SK-N-SH (cell line): Measurements from ENCODE around the gene CELF2. TPM values are rescaled to one million over a fixed set of nuclear protein-coding genes. Genes with fewer than 3 reads are reported as not detected.

Experiments
- CTCF ChIA-PET: fragments of 300-600, 350-600 bp; formaldehyde crosslinking; extraction: SDS; loops from one replicate; lab custom pipeline; 2021; lab: Yijun Ruan, JAX
- POLR2A ChIA-PET: fragments of 350-600 bp; sonication (Branson Sonifier 250); formaldehyde crosslinking; extraction: SDS; loops from one replicate; lab custom pipeline; 2020; ENCODE audit warnings: antibody characterized with exemption, inconsistent platforms; lab: Yijun Ruan, JAX
- DNase-seq: peaks from one replicate; pipeline ENCODE4 v3.0.0; 2012
- H2AFZ ChIP-seq: fragments of 200-600 bp; sonication (generic); 2 replicates; pipeline ENCODE4 v1.8.1; 2016; ENCODE audit warnings: antibody characterized with exemption, mild to moderate bottlenecking, low read depth
- H3F3A ChIP-seq: fragments of 200-600 bp; sonication (generic); replicated peaks from 2 replicates; pipeline ENCODE3; 2016; ENCODE audit warnings: antibody characterized with exemption, mild to moderate bottlenecking; ENCODE audit not compliant: insufficient read depth
- H3K27ac ChIP-seq, 2 experiments: fragments of 200-500 bp in 1 of 2; fragments of 200-600 bp in 1 of 2; sonication (Bioruptor generic) in 1 of 2; sonication (generic), shearing (Covaris generic) in 1 of 2; 2 replicates each; pipeline versions ENCODE4 v1.5.1 to v1.6.1; 2014 to 2016; ENCODE audit warnings: low read depth in 2 of 2, inconsistent platforms in 1 of 2, low read length in 1 of 2, mild to moderate bottlenecking in 1 of 2, mixed read lengths in 1 of 2
- H3K27me3 ChIP-seq: fragments of 200-600 bp; sonication (generic), shearing (Covaris generic); 2 replicates; pipeline ENCODE4 v1.6.1; 2016; ENCODE audit warnings: mixed run types; ENCODE audit not compliant: insufficient read depth
- H3K36me3 ChIP-seq, 2 experiments: fragments of 200-500 bp in 1 of 2; fragments of 200-600 bp in 1 of 2; sonication (Bioruptor generic) in 1 of 2; sonication (generic) in 1 of 2; replicated peaks in 1 of 2; 2 replicates each; pipeline versions ENCODE3 to v1.5.1; 2014 to 2016; ENCODE audit warnings: low read length in 1 of 2, mild to moderate bottlenecking in 1 of 2; ENCODE audit not compliant: insufficient read depth in 2 of 2, control insufficient read depth in 1 of 2
- H3K4me1 ChIP-seq, 2 experiments: fragments of 200-500 bp in 1 of 2; fragments of 200-600 bp in 1 of 2; sonication (Bioruptor generic) in 1 of 2; sonication (generic), shearing (Covaris generic) in 1 of 2; 2 replicates each; pipeline versions ENCODE4 v1.5.1 to v1.6.1; 2014 to 2016; ENCODE audit warnings: low read depth in 1 of 2, low read length in 1 of 2, mixed run types in 1 of 2; ENCODE audit not compliant: insufficient read depth in 2 of 2, control insufficient read depth in 1 of 2
- H3K4me2 ChIP-seq: fragments of 200-600 bp; sonication (generic), shearing (Covaris generic); 2 replicates; pipeline ENCODE4 v1.6.1; 2017; ENCODE audit warnings: mixed run types
- H3K4me3 ChIP-seq, 2 experiments: fragments of 200-500 bp in 1 of 2; fragments of 200-600 bp in 1 of 2; sonication (Bioruptor generic) in 1 of 2; sonication (generic), shearing (Covaris generic) in 1 of 2; 2 replicates each; pipeline versions ENCODE4 v1.5.1 to v1.8.1; 2014 to 2016; ENCODE audit warnings: low read depth in 2 of 2, inconsistent platforms in 1 of 2, low read length in 1 of 2, mild to moderate bottlenecking in 1 of 2, mixed read lengths in 1 of 2, moderate library complexity in 1 of 2
- H3K79me2 ChIP-seq: fragments of 200-600 bp; sonication (generic); 2 replicates; pipeline ENCODE4 v1.8.1; 2017; ENCODE audit warnings: mild to moderate bottlenecking; ENCODE audit not compliant: insufficient read depth
- H3K9ac ChIP-seq: fragments of 200-600 bp; sonication (generic); 2 replicates; pipeline ENCODE4 v1.6.1; 2017; ENCODE audit warnings: mixed run types
- H3K9me2 ChIP-seq: fragments of 200-600 bp; sonication (generic); 2 replicates; pipeline ENCODE4 v1.6.1; 2017; ENCODE audit warnings: mixed run types
- H3K9me3 ChIP-seq: fragments of 200-600 bp; sonication (generic); 2 replicates; pipeline ENCODE4 v1.6.1; 2017; ENCODE audit warnings: mixed run types, mild to moderate bottlenecking, moderate library complexity
- H4K20me1 ChIP-seq: fragments of 200-600 bp; sonication (generic); 2 replicates; pipeline ENCODE4 v1.6.1; 2017; ENCODE audit warnings: mild to moderate bottlenecking, mixed run types; ENCODE audit not compliant: insufficient read depth
- CHD2 ChIP-seq: fragments of 150-350 bp; IDR thresholded peaks from 2 replicates; pipeline ENCODE4 v1.6.1; 2018; ENCODE audit warnings: low read length; ENCODE audit not compliant: partially characterized antibody
- CTCF ChIP-seq: fragments of 200-600 bp; sonication (generic); IDR thresholded peaks from 2 replicates; pipeline ENCODE4 v1.6.1; 2017; ENCODE audit warnings: antibody characterized with exemption, mild to moderate bottlenecking, moderate library complexity
- ELF1 ChIP-seq: IDR thresholded peaks from 2 replicates; pipeline ENCODE4 v1.4.0; 2012
- EP300 ChIP-seq, 2 experiments: IDR thresholded peaks; 2 replicates each; pipeline versions ENCODE4 v1.4.0 to v1.6.1; 2012; ENCODE audit warnings: borderline replicate concordance in 1 of 2, low read depth in 1 of 2, low read length in 1 of 2
- EZH2phosphoT487 ChIP-seq: fragments of 200-600 bp; sonication (generic); IDR thresholded peaks from 2 replicates; pipeline ENCODE4 v1.6.1; 2017; ENCODE audit warnings: low read depth, mixed run types, mild to moderate bottlenecking, antibody characterized with exemption, moderate library complexity, borderline replicate concordance
- FOXJ3 ChIP-seq: sonication (generic); formaldehyde crosslinking; IDR thresholded peaks from 2 replicates; pipeline ENCODE4 v1.5.1; 2020; ENCODE audit warnings: mild to moderate bottlenecking, missing genetic modification reagents
- GABPA ChIP-seq: IDR thresholded peaks from 2 replicates; pipeline ENCODE4 v1.4.0; 2012; ENCODE audit warnings: low read depth, mild to moderate bottlenecking
- JUND ChIP-seq: IDR thresholded peaks from 2 replicates; pipeline ENCODE4 v1.4.0; 2012
- POLR2AphosphoS5 ChIP-seq: IDR thresholded peaks from 2 replicates; pipeline ENCODE4 v1.6.1; 2012; ENCODE audit warnings: low read depth, low read length
- RAD21 ChIP-seq: IDR thresholded peaks from 2 replicates; pipeline ENCODE4 v1.6.1; 2012; ENCODE audit warnings: mild to moderate bottlenecking, low read length
- RCOR1 ChIP-seq: fragments of 150-350 bp; IDR thresholded peaks from 2 replicates; pipeline ENCODE4 v1.6.1; 2017; ENCODE audit warnings: antibody characterized with exemption, low read length
- RXRA ChIP-seq: IDR thresholded peaks from 2 replicates; pipeline ENCODE4 v1.4.0; 2012; ENCODE audit warnings: low read depth, mild to moderate bottlenecking, borderline replicate concordance
- TAF1 ChIP-seq: IDR thresholded peaks from 2 replicates; pipeline ENCODE4 v1.6.1; 2012; ENCODE audit warnings: low read depth, mild to moderate bottlenecking, low read length, moderate library complexity, borderline replicate concordance
- TCF12 ChIP-seq: IDR thresholded peaks from 2 replicates; pipeline ENCODE4 v1.4.0; 2012
- YY1 ChIP-seq: IDR thresholded peaks from 2 replicates; pipeline ENCODE4 v1.4.0; 2012; ENCODE audit warnings: low read depth, mild to moderate bottlenecking
- WGBS: methylation state at CpG from one replicate; pipeline ENCODE4 v1.1.6; 2017; ENCODE audit warnings: low lambda C conversion rate; 5-methylcytosine and 5-hydroxymethylcytosine counted together
- polyA plus RNA-seq, 3 experiments: library from polyadenylated mRNA; depleted of rRNA; stranded (reverse); fragments of >200 nt; gene quantifications; 2 replicates each; pipeline ENCODE4 v1.2.3, GENCODE V29; 2012
- TF ChIP-seq, protein P1 (sequence below): fragments of 150-350 bp; IDR thresholded peaks from 2 replicates; pipeline ENCODE4 v1.6.1; 2017; ENCODE audit warnings: antibody characterized with exemption, low read length, low read depth, borderline replicate concordance
- TF ChIP-seq, protein P2 (sequence below): IDR thresholded peaks from 2 replicates; pipeline ENCODE4 v1.6.1; 2012; ENCODE audit warnings: mild to moderate bottlenecking, low read depth, low read length, moderate library complexity
- TF ChIP-seq, protein P3 (sequence below): IDR thresholded peaks from 2 replicates; pipeline ENCODE4 v1.4.0; 2012; ENCODE audit warnings: low read depth, borderline replicate concordance

CELF2 gene
- polyA plus RNA-seq, 1 of the 3 experiments (the other 2 are of a cell fraction), result 0.03 TPM

GRCh38 chr10:11235771-11236170 lies 218.1 kb downstream of the CELF2 start:
- Histone ChIP-seq H3K4me3 (no peak overlapping the region), H3F3A (no peaks in the 10 kb centered on the region), H3K4me2 (no peak overlapping the region), H4K20me1 (no peaks in the 10 kb centered on the region), H3K36me3 (no peaks in the 10 kb centered on the region), H3K27me3 (no peaks in the 10 kb centered on the region), H3K79me2 (no peaks in the 10 kb centered on the region), H3K9me3 (no peaks in the 10 kb centered on the region), H3K9me2 (no peaks in the 10 kb centered on the region), H3K27ac (no peak overlapping the region), H2AFZ (no peak overlapping the region), H3K9ac (no peak overlapping the region), H3K4me1 (no peaks in the 10 kb centered on the region)
- 19% methylated on average over 4 of the region's 4 CpGs for WGBS
- no peak for TF ChIP-seq ELF1
- ChIA-PET CTCF (interaction anchor here (1.1 kb wide), 1 partner anchor 34 kb away, joined by 6 read pairs; no protein-coding TSS in a partner anchor), POLR2A (no interaction called here)
- no peak for DNase-seq

- H3K36me3 ChIP-seq, result no peaks in the 10 kb centered on the region
- no peaks in the 10 kb centered on the region for H3F3A ChIP-seq
- TF ChIP-seq RXRA, result no peak
- no peak for TF ChIP-seq GABPA
- TF ChIP-seq TCF12, result no peak
- no peak for TF ChIP-seq EP300 (IDR thresholded peaks at IDR 0.05; ENCODE audit: borderline replicate concordance in 1 of 2, low read depth in 1 of 2, low read length in 1 of 2)
- TF ChIP-seq CHD2, result no peak
- TF ChIP-seq RAD21, result no peak
- no peak for TF ChIP-seq JUND
- TF ChIP-seq RCOR1, result no peak
- no peak for TF ChIP-seq EZH2phosphoT487
- no peak for TF ChIP-seq CTCF
- TF ChIP-seq TAF1, result no peak
- no peak for TF ChIP-seq YY1
- no peak overlapping the region for H3K27ac ChIP-seq
- no peak overlapping the region for H3K4me3 ChIP-seq
- no peak overlapping the region for H2AFZ ChIP-seq
- H3K9ac ChIP-seq, result no peak overlapping the region
- no peaks in the 10 kb centered on the region for H3K9me2 ChIP-seq
- CTCF ChIA-PET, result no interaction called here
- no peaks in the 10 kb centered on the region for H3K27me3 ChIP-seq
- no peak overlapping the region for H3K4me2 ChIP-seq
- POLR2A ChIA-PET, result no interaction called here
- 35% methylated on average over 2 of the region's 2 CpGs for WGBS
- DNase-seq, result no peak
- no peaks in the 10 kb centered on the region for H3K4me1 ChIP-seq
- H4K20me1 ChIP-seq, result no peaks in the 10 kb centered on the region
- H3K9me3 ChIP-seq, result no peaks in the 10 kb centered on the region
- no peaks in the 10 kb centered on the region for H3K79me2 ChIP-seq
Observed at GRCh38 chr10:11236234-11236633, 218.6 kb downstream of the CELF2 start.

- no peak overlapping the region for H3K4me2 ChIP-seq
- H3F3A ChIP-seq, result no peaks in the 10 kb centered on the region
- H3K4me3 ChIP-seq, result no peak overlapping the region
- ChIA-PET CTCF (no interaction called here), POLR2A (no interaction called here)
- H3K9me2 ChIP-seq, result no peaks in the 10 kb centered on the region
- no peaks in the 10 kb centered on the region for H4K20me1 ChIP-seq
- DNase-seq, result no peak
- H3K9ac ChIP-seq, result no peak overlapping the region
- H3K9me3 ChIP-seq, result no peaks in the 10 kb centered on the region
- H3K27ac ChIP-seq, result no peak overlapping the region
- no peaks in the 10 kb centered on the region for H3K79me2 ChIP-seq
- H3K4me1 ChIP-seq, result no peaks in the 10 kb centered on the region
- no peaks in the 10 kb centered on the region for H3K36me3 ChIP-seq
- H3K27me3 ChIP-seq, result no peaks in the 10 kb centered on the region
- WGBS, result 32% methylated on average over 6 of the region's 7 CpGs
- H2AFZ ChIP-seq, result no peak overlapping the region
- TF ChIP-seq, protein P1, sequence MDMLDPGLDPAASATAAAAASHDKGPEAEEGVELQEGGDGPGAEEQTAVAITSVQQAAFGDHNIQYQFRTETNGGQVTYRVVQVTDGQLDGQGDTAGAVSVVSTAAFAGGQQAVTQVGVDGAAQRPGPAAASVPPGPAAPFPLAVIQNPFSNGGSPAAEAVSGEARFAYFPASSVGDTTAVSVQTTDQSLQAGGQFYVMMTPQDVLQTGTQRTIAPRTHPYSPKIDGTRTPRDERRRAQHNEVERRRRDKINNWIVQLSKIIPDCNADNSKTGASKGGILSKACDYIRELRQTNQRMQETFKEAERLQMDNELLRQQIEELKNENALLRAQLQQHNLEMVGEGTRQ, result no peak
- TF ChIP-seq, protein P2, sequence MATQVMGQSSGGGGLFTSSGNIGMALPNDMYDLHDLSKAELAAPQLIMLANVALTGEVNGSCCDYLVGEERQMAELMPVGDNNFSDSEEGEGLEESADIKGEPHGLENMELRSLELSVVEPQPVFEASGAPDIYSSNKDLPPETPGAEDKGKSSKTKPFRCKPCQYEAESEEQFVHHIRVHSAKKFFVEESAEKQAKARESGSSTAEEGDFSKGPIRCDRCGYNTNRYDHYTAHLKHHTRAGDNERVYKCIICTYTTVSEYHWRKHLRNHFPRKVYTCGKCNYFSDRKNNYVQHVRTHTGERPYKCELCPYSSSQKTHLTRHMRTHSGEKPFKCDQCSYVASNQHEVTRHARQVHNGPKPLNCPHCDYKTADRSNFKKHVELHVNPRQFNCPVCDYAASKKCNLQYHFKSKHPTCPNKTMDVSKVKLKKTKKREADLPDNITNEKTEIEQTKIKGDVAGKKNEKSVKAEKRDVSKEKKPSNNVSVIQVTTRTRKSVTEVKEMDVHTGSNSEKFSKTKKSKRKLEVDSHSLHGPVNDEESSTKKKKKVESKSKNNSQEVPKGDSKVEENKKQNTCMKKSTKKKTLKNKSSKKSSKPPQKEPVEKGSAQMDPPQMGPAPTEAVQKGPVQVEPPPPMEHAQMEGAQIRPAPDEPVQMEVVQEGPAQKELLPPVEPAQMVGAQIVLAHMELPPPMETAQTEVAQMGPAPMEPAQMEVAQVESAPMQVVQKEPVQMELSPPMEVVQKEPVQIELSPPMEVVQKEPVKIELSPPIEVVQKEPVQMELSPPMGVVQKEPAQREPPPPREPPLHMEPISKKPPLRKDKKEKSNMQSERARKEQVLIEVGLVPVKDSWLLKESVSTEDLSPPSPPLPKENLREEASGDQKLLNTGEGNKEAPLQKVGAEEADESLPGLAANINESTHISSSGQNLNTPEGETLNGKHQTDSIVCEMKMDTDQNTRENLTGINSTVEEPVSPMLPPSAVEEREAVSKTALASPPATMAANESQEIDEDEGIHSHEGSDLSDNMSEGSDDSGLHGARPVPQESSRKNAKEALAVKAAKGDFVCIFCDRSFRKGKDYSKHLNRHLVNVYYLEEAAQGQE, result no peak
- TF ChIP-seq POLR2AphosphoS5 (no peak), FOXJ3 (no peak)
- TF ChIP-seq, protein P3, sequence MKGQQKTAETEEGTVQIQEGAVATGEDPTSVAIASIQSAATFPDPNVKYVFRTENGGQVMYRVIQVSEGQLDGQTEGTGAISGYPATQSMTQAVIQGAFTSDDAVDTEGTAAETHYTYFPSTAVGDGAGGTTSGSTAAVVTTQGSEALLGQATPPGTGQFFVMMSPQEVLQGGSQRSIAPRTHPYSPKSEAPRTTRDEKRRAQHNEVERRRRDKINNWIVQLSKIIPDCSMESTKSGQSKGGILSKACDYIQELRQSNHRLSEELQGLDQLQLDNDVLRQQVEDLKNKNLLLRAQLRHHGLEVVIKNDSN, result no peak
Observed at GRCh38 chr10:11237571-11237970, 219.9 kb downstream of the CELF2 start.
